Hippocampal formation (tissue), 2 donors: Measurements from ENCODE around the gene CLCA2.
"Not testable (repeated sequence)": the region's sequence is repeated elsewhere in the genome, so short reads cannot be mapped to it uniquely, and the experiment has no call there.

ENCODE experiments used
- DNase-seq, 2 donors: peaks; one replicate each; lab custom pipeline; 2025; lab: John Stamatoyannopoulos, UW

The CLCA2 gene

DNA sequence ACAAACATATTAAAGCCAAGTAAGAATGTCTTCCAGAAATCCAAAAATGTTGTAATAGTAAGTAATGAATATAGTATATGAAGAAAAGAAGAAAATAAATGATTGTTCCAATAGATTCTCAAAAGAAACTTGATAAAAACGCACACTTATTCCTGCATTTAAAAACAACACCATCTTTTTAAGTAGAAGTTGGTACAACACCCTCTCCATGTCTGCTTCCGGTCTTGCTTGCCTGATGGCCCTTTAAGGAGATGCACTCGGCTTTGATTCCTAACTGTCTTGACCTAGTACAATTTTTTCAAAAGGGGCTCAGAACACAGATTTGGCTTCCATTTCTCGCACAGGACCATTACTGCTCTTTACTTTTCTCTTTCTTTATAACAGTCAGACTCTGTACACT, 53.7 kb downstream of the CLCA2 start:
- DNase-seq = no peak

DNA sequence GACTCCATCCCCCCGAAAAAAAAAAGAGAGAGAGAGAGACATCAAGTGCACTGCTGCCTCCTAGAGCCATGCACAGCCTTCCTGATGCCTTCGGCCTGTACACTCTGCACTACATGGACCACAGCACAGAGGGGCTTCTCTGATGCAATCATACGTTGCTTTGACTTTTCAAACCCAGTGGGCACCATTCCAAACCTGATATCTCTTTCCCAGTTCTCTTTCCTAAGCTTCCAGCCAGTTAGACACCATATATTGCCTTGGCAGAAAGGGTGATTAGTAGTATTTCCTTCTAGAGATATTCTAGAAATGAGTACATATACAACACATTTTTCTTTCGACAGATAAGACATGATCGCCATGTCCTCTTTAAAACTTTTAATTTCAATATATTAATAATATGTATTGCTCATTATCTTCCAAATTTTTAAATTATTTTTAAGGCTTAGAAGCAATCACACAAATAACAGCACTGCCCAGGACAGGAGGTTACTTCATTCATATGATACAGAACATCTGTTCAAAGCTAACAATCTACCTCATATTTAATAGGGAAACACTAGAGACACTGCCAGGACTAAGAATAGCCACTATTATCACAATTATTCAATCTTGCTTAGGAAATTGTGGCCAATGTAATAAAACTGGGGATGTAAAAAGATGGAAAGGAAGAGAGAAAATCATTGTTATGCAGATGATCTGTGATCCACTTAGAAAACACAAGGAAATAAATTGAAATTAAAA, 54.6 kb downstream of the CLCA2 start:
- no peak for DNase-seq

DNA sequence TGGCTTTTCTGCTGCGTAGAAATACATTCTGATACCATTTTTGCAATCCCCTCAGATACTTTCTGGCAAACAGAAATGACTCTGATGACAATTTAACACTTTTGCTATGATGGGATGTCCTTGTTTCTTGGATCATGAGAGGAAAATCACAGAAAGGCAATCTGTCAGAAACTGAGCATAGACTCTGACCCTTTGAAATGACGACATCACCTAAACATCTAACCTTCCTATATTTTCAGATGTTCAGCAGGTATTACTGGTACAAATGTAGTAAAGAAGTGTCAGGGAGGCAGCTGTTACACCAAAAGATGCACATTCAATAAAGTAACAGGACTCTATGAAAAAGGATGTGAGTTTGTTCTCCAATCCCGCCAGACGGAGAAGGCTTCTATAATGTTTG, 58.0 kb downstream of the CLCA2 start:
- no peak for DNase-seq

DNA sequence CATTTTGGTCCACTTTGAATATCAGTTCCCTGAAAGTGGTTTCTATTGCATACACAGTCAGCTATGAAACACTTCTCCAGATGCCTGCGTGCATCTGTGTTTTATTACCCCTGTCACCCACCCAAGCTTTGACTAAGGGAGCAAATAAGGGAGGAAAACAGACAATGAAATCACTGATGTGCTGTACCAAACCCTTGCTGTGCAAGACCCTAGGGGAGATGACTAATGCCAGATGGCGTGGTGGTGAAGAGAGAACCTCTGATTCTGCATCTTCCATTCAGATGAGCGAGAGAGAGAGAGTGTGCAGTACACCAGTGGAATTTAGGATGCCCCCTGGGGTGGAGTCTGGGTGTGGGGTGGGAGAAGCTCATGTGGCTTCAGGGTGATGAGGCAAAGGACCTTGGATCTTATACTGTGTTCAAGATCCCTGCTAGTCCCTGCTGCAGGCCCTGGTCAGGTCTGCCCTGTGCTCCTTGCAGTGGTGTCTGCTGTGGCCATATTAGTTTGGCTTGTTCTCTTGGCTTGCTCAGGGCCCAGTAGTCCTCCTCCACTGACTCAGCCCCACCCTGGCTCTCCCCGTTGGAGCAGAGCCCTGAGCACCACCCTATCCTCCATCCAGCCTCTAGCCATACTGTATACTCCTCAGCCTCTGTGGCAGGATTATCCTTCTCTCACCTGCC, 63.3 kb downstream of the CLCA2 start:
- no peak for DNase-seq

DNA sequence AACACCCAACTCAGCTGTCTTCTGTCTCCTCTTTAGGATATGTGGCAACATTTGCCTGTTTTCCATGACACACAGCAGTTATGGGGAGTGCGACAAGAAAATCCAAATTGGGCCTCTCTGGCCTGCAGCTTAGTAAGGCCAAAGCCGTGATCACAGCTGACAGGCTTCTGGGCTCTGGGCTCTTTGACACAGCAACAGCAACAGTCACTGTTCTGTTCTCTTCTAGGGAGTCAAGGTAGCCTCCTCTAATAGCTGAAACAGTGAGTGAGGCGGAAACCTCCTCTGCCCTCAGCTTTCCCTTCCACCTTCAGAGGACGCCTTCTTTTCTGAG, 63.8 kb downstream of the CLCA2 start:
- DNase-seq = no peak

DNA sequence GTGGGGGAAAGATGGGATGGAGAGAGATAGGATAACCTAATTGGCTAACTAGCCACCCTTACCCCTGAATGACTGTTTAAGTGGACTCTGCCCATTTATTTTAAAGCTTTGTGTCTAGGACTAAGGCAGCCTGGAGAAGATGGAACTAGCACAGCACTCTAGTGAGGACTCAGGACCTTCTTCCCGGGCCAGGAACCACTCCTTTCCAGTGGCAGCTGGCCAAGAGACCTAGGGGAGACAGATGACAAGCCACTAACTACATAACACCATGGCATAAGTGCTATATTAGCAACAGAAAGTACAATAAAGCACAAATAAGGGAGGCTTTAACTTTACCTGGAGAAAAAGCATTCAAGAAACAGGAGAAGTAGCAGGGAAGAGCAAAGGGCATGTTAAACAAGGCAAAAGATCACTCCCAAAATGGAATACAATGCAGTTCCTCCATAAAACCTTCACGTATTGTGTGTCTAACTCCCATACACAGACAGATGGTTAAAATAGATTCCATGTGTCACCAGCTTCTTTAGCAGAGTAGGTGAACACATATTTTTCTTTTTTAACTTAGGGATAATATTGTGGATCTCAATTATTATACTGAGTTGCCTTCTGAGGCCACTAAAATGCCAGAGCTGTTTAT, 65.4 kb downstream of the CLCA2 start:
- no peak for DNase-seq

DNA sequence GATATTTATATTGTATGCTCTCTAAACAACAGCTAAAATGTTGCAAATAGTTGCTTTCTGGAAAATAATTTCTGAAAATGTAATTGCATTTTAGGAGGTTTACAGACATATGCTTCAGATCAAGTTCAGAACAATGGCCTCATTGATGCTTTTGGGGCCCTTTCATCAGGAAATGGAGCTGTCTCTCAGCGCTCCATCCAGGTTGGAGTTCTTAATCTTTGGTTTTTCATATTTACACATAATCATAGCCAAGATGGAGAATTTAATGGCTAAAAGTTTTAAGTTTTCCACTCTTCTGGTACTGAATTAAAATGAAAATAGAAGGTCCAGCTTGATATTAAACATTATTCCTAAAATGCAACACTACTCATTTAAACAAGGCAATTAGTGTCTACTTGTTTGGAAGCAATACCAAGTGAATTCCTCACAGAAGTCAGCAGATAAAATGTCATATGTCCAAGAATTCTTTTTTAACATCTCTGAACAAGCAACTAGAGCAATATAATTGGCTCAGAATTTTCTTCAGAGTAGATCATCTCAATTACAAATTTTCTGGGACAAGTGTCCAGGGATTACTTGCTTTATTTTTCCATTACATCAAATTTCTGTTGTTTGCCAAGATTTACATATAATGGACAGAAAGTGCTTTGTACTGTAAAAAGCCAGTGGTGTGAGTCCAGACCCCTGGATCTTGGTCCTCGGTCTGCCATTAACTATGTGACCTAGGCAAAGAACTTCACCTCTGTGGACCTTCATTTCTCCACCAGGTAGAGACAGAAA, 67.4 kb downstream of the CLCA2 start:
- DNase-seq = no peak

DNA sequence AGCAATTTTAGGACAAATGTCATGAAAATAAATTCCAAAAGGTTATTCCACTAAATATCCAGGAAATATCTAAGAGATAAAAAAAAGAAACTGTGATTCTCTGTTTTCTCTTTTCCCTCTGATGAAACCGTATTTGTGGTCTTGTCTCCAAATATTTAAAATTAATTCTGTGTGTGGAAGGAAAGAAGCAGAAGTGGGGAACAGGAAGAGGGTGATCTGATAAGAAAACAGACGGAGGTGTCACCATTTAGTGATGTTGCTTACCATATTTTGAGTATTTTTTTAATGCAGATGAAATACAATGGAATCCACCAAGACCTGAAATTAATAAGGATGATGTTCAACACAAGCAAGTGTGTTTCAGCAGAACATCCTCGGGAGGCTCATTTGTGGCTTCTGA, 74.3 kb downstream of the CLCA2 start:
- no peak for DNase-seq

DNA sequence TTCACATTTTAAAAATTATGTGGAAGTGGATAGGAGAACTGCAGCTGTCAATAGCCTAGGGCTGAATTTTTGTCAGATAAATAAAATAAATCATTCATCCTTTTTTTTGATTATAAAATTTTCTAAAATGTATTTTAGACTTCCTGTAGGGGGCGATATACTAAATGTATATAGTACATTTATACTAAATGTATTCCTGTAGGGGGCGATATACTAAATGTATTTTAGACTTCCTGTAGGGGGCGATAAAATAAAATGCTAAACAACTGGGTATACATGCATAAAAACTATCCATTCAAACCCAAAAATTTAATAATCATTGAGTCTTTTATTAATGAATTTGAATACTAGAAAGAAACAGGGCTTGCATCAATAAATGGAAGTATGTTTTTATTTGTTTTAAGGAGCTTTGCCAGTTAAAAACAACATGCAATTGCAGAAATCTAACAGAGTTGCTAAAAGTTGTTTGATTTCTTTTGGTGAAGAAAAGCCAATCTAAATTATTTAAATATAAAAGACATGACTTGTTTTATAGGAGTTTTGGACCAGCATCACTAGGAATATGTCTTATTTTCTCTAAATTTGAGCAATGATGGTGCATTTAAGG, 76.1 kb downstream of the CLCA2 start:
- DNase-seq = peak in 1 of 2 donors; percentile 48

DNA sequence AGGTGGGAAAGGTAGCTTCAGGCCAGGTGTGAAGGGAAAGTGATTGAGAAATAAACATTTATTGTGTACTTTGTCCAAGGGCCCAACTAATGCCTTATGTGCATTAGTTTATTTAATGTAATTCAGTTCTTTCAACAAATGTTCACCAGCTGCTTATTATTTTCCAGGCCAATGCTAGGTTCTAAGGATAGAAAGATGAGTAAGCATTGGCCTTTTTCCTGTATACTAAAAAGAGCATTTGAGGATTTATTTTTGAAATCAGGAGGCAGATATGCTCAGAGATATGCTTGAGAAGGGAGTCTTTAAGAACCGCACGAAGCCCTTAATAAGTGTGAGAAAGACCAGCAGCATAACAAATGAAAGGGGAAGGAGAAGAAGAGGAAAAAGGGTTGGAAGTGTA, 76.7 kb downstream of the CLCA2 start:
- DNase-seq = no peak

DNA sequence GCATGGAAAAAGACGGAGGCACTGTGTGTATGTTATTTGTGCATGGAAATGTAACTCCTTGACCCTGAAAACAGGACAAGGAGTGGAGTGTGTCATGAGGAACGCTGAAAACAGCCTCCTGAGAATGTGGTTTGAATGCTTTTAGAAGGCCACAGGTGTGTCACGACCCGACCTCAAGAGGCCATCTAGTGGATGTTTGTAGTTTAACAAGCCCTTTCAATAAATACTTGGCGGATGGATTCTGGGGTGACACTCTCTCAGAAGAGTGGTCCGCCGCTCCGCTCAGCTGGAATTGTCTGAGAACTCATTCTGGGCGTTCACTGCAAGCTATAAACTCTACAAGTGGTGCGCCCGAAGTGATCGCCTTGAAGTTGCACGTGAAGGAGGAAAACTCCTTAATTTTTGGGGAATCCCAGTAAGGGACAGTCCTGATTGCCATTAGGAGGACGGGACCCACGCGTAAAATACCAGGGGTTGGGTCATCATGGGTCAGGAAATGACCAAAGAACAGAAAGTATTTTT, 78.2 kb downstream of the CLCA2 start:
- DNase-seq = not testable (repeated sequence)

DNA sequence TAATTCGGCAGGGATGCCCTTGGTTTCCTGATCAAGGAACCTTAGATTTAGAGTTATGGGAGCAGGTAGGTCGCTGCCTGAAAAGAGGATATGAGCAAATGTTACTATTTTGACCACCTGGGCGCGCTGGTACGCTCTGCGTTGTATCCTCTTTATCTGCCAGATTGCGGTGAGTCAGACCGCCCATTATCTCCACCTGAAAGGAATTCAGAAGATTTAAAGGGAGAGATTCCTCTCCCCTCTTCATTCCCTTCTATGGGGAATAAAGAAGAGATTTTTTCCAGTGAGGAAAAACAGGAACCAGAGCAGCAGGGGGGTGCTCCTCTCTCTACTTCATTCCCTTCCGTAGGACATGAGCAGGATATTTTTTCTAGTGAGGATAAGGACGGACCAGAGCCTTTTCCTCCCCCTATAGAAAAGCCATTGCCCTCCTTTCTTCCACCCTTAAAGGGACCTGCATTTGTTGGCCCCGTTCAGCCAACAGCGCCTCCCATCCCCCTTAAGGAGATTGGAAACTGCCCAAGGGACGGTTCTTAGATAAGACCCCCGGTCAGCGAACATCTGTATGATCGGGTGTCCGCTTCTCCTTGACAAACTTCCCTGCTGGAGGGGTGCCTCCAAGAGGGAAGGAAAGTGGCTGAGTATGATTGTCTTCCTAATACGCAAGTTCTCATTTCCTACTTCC, 78.9 kb downstream of the CLCA2 start:
- no peak for DNase-seq

DNA sequence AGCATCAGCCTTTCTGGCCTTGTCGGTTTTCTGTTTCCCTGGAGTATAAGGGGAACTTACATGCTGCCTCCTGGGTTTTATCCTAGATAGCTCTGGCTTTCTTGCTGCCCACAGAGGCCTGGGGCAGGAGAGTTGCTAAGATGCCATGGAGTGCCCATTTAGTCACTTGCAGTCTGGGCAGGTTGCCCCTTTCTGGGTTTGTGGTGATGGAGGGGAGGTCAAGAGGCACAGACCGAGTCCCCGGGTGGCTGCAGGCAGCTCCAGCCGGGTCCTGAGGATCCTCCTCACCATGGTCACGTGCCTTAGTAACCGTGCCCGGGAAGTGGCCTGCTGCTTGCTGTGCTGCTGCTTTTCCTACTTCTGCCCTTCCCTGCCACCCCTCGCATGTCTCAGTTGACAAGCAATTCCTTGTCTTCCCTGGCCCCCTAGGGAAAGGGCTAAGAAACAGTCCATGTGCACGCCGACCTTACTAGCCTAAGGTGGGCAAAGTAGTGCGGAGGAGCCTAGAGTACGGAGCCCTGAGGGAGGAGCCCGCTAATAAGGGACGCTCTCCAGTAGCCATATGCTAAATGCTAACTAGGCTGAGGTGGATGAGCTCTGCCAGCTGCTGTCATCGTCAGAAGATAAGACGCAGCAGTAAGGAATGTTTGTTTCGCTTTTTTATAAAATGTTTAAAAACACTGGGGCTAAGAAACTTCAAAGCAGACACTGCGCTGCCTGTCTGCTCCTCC, 79.6 kb downstream of the CLCA2 start:
- peak in 1 of 2 donors; percentile 28 for DNase-seq

DNA sequence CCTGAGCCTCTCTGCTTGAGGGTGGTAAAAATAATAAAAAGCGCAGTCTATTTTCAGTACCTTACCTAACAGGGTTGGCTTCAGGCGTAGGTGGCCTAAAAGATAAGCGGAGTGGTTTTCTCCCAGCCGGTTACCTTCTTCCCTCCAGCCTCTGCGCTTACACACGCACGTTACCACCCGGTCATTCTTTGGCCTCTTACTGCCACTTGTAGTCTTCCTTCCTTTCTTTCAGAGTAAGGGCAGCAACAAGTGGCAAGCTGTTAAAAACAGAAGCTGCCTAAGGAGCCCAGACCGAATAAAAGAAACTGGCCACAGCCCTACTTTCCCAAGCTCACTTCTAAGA, 80.1 kb downstream of the CLCA2 start:
- no peak for DNase-seq

DNA sequence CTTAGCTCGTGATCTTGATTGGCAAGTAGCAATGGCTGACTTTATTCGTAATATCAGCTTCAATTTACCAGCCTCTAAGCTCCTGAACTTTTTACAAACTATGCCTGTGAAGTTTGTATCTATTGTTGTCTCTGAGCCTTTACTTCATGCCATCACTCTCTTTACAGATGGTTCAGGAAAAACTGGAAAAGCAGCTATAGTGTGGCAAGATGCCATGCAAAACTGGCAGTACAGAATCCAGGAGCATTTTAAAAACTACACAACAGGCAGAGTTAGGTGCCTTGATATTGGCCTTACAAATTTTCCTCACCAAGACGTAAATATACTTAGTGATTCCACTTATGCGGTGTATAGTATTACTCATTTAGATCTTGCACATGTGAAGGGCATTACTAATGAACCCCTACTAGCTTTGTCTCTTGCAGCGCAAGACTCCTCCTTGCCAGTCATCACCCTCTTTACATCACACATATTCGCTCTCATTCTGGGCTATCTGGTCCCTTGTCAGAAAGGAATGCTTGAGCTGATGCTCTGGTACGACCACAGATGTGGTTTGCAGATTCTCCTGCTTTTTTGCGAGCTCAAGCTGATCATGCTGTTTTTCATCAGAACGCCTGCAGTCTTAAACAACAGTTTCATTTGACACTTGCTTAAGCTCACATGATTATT, 81.1 kb downstream of the CLCA2 start:
- no peak for DNase-seq

DNA sequence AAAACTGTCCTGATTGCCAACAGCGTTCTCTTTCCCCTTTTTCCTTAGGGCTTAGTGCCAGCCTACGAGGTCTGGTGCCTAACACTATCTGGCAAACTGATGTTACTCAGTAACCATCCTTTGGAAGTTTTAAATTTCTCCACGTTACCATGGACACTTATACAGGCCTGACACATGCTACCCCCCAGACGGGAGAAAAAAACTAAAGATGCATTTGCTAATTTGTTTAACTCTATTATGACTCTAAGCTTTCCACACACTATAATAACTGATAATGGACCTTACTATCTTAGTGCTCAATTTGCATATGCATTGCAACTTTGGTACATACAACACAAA, 81.6 kb downstream of the CLCA2 start:
- DNase-seq = no peak
